GM19351 (cell line): ENCODE results near the gene RBBP5.

Experiments used
- ATAC-seq: cut with Tn5 transposase; IDR thresholded peaks from one replicate; pipeline ENCODE4 v1.9.1; 2021; ENCODE audit warnings: mild to moderate bottlenecking, moderate library complexity; ENCODE audit not compliant: unreplicated experiment

RBBP5 gene

GRCh38 chr1:205133287-205133686, 11.5 kb upstream of the RBBP5 start:
- ATAC-seq = no peak

GRCh38 chr1:205129447-205130029, 7.8 kb upstream of the RBBP5 start:
- ATAC-seq = no peak

- ATAC-seq = no peak
Measured at GRCh38 chr1:205128050-205128449, 6.3 kb upstream of the RBBP5 start.

- ATAC-seq = no peak
Measured at GRCh38 chr1:205127646-205128045, 5.9 kb upstream of the RBBP5 start.

- no peak for ATAC-seq
Measured at GRCh38 chr1:205124726-205125125, 2.9 kb upstream of the RBBP5 start.

GRCh38 chr1:205122489-205122882, 708 bp upstream of the RBBP5 start:
- no peak for ATAC-seq

GRCh38 chr1:205118752-205119151, 3.0 kb downstream of the RBBP5 start:
- ATAC-seq = no peak

- no peak for ATAC-seq
Measured at GRCh38 chr1:205111354-205111753, 10.4 kb downstream of the RBBP5 start.

GRCh38 chr1:205109711-205110110, 12.1 kb downstream of the RBBP5 start:
- ATAC-seq = no peak

GRCh38 chr1:205109269-205109668, 12.5 kb downstream of the RBBP5 start:
- ATAC-seq = no peak

- no peak for ATAC-seq
Measured at GRCh38 chr1:205108464-205108863, 13.3 kb downstream of the RBBP5 start.

GRCh38 chr1:205107327-205107726, 14.5 kb downstream of the RBBP5 start:
- no peak for ATAC-seq

GRCh38 chr1:205102404-205102803, 19.4 kb downstream of the RBBP5 start:
- ATAC-seq = no peak

- no peak for ATAC-seq
Measured at GRCh38 chr1:205098242-205098641, 23.5 kb downstream of the RBBP5 start.

- ATAC-seq = no peak
Measured at GRCh38 chr1:205095422-205095821, 26.4 kb downstream of the RBBP5 start.

- ATAC-seq = no peak
Measured at GRCh38 chr1:205091043-205091740, 30.6 kb downstream of the RBBP5 start.

- ATAC-seq = no peak
Measured at GRCh38 chr1:205088341-205088740, 33.4 kb downstream of the RBBP5 start.

- ATAC-seq = no peak
Measured at GRCh38 chr1:205084360-205084759, 37.4 kb downstream of the RBBP5 start, which contains the start of gene TMEM81. Gene TMEM81, minus strand, starts transcription at chr1:205084460. Its CDS starts 140 bp downstream, at chr1:205084320.

- ATAC-seq = no peak
Measured at GRCh38 chr1:205082431-205082830, 39.3 kb downstream of the RBBP5 start.

GRCh38 chr1:205077934-205078311, 43.9 kb downstream of the RBBP5 start:
- no peak for ATAC-seq

GRCh38 chr1:205077158-205077933, 44.4 kb downstream of the RBBP5 start:
- ATAC-seq = no peak

GRCh38 chr1:205076245-205076761, 45.5 kb downstream of the RBBP5 start:
- ATAC-seq = no peak
